Measurements from ENCODE around the gene CADM2.

DNA sequence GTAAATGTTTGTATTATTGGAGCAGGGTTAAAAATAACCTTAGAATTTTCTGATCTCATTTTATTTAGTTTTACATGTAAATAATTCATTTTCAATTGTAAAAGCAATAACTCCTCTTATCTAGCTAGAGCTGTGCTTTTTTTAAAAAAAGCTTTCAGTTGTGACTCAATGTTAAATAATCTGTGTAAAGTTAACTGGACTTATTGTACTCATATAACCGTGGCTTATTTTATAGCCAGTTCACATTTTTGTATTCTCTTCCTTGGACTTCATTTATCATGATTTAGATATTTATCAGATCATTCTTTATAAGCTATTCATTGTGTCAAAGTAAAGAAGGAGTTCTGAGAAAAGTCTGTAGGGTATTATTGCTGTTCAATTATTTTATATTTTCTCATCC lies 435.6 kb downstream of the CADM2 start:
- no peak for TF ChIP-seq POLR2A (IDR thresholded peaks at IDR 0.05; ENCODE audit: low read depth)
- TF ChIP-seq, protein P1, sequence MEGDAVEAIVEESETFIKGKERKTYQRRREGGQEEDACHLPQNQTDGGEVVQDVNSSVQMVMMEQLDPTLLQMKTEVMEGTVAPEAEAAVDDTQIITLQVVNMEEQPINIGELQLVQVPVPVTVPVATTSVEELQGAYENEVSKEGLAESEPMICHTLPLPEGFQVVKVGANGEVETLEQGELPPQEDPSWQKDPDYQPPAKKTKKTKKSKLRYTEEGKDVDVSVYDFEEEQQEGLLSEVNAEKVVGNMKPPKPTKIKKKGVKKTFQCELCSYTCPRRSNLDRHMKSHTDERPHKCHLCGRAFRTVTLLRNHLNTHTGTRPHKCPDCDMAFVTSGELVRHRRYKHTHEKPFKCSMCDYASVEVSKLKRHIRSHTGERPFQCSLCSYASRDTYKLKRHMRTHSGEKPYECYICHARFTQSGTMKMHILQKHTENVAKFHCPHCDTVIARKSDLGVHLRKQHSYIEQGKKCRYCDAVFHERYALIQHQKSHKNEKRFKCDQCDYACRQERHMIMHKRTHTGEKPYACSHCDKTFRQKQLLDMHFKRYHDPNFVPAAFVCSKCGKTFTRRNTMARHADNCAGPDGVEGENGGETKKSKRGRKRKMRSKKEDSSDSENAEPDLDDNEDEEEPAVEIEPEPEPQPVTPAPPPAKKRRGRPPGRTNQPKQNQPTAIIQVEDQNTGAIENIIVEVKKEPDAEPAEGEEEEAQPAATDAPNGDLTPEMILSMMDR (IDR thresholded peaks at IDR 0.05): no peak
- TF ChIP-seq POLR2AphosphoS5 (IDR thresholded peaks at IDR 0.05): no peak
- TF ChIP-seq EP300 (IDR thresholded peaks at IDR 0.05): no peak
